Thoracic aorta (tissue), 2 donors: ENCODE results near the gene FBXW5. TPM values are rescaled to one million over a fixed set of nuclear protein-coding genes. Genes with fewer than 3 reads are reported as not detected.

Source experiments
- ATAC-seq: fragments of 150-250 bp; one replicate; pipeline ENCODE4 v1.8.0; 2017; ENCODE audit warnings: low read depth; ENCODE audit not compliant: insufficient number of reproducible peaks, low FRiP score
- DNase-seq: peaks from one replicate; pipeline ENCODE4 v3.0.0-alpha.2; 2020; ENCODE audit warnings: low spot score
- H3K27ac ChIP-seq, 2 donors: fragments of 200-600 bp; sonication (generic); 1 replicate in 1 of 2; 2 replicates in 1 of 2; pipeline ENCODE4 v1.5.1; 2016; ENCODE audit warnings: mild to moderate bottlenecking in 2 of 2, moderate library complexity in 2 of 2
- H3K27me3 ChIP-seq: fragments of 200-600 bp; sonication (generic); replicated peaks from 2 replicates; pipeline ENCODE4 v1.6.0; 2016; ENCODE audit warnings: mild to moderate bottlenecking; ENCODE audit not compliant: insufficient read depth
- H3K36me3 ChIP-seq: fragments of 200-600 bp; sonication (generic); one replicate; pipeline ENCODE4 v1.5.1; 2016
- H3K4me1 ChIP-seq, 2 donors: fragments of 200-600 bp; sonication (generic); 1 replicate in 1 of 2; 2 replicates in 1 of 2; pipeline versions ENCODE4 v1.5.1 to v1.6.0; 2016; ENCODE audit warnings: low read depth in 2 of 2, mild to moderate bottlenecking in 1 of 2; ENCODE audit not compliant: control insufficient read depth in 1 of 2
- H3K4me3 ChIP-seq: fragments of 200-600 bp; sonication (generic); 2 replicates; pipeline ENCODE4 v1.5.1; 2016; ENCODE audit warnings: mild to moderate bottlenecking
- H3K9me3 ChIP-seq: fragments of 200-600 bp; sonication (generic); 2 replicates; pipeline ENCODE4 v1.5.1; 2016
- CTCF ChIP-seq: fragments of 200-600 bp; sonication (generic); IDR thresholded peaks from one replicate; pipeline ENCODE4 v1.5.1; 2019; ENCODE audit warnings: antibody characterized with exemption
- total RNA-seq, 2 donors: library from RNA; depleted of rRNA; stranded (reverse); fragments of >200 nt; gene quantifications; one replicate each; pipeline versions ENCODE4 v1.1.0 to v1.2.3, GENCODE V29; 2016

The FBXW5 gene
- total RNA-seq, 2 donors from 2014 or later = 176 to 383 TPM

DNA sequence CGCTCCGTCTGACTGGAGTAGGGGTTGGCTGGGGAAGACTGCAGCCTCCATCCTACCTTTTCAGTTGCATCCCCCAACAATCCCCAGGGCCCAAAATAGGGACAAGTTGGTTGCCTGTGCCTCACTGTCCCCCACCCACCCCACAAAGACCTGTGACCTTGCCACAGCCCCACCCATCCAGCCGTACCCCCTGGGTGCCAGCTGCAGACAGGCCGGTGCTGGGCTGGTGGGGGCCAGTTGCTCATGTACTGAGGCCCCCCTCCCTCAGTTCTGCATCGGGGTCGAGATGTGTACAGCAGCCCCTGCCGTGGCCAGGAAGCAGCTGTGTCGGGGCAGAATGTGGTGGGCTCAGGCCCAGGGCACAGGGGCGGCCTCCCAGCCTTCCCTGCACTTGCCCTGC lies 38.6 kb upstream of the FBXW5 start:
- Histone ChIP-seq H3K27ac (no peak overlapping the region), H3K9me3 (no peaks in the 10 kb centered on the region), H3K4me1 (peaks cover 0 to 8% of the 10 kb centered on the region in 2 donors), H3K4me3 (no peak overlapping the region), H3K27me3 (peaks cover 8% of the 10 kb centered on the region), H3K36me3 (no peaks in the 10 kb centered on the region)
- TF ChIP-seq CTCF = no peak
- ATAC-seq (no peak), DNase-seq (no peak)

DNA sequence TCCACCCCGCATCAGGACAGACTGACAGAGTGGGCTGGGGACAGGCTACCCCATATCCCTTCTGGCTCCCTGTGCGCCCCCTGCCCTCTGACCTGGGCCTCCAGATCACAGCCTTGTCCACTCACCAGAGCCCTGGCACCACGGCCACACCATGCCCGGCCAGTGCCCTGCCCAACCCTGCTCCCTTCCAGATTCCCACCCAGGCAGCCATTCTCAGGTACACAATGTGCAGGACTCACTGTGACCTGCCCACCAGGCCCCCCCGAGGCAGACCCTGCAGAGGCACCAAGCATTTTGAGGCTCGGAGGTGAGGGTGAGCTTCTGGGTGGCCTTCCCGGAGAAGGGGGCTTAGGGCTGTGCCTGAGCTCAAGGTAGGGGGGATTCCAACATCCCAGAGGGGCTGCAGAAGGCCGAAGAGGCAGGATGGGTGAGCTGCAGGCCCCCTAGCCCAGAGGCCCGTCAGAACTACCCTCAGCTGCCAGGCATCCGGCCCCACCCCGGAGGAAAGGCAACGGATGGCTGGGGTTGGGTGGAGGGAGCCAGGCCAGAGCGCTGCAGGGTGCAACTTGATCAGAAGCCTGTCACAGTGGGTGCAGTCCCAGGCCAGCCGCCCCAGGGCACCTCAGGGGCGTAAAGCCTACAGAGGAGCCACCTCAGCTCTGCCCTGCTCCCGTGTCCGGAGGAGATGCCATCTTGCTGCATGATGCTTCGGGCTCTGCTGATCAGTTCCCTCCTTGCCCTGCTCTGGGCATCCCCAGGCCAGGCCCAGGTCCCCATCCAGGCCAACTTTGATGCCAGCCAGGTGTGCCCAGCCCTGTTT lies 37.9 kb upstream of the FBXW5 start, which contains the start of gene LCNL1:
Gene LCNL1 (plus strand): TSS at position 762 of the 820 bp plus-strand sequence. CDS start 594 bp downstream, outside the sequence.
- no peak for TF ChIP-seq CTCF
- peaks cover 8% of the 10 kb centered on the region for H3K27me3 ChIP-seq
- peaks cover 0 to 15% of the 10 kb centered on the region in 2 donors for H3K4me1 ChIP-seq

DNA sequence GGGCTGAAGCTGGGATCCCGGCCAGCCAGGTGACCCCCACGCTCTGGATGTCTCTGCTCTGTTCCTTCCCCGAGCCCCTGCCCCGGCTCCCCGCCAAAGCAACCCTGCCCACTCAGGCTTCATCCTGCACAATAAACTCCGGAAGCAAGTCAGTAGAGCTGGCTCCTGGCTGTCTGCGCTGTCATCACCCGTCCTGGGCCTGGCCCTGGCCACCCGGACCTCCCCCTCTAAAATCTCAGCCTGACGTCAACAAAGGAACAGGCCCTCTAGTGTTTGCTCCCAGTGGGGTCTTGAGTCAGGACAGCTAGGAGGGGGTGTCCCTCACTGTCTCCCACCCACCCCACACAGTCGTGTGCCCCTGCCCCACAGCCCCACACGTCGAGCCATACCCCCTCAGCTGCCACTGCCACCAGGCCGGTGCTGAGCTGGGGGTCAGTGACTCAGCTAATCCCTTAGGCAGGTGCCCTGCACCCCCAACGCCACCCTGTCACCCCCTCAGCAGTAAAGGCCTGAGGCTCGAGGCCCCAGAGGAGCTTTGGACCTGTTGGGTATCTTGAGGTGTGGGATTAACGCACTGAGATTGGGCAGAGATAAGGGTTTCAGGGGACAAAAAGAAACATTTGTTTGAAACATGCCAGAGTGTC lies 37.2 kb upstream of the FBXW5 start:
- ATAC-seq (no peak), DNase-seq (no peak)
- Histone ChIP-seq H3K27ac (no peak overlapping the region), H3K27me3 (peaks cover 8% of the 10 kb centered on the region), H3K4me1 (peaks cover 0 to 17% of the 10 kb centered on the region in 2 donors), H3K4me3 (no peak overlapping the region), H3K9me3 (no peaks in the 10 kb centered on the region), H3K36me3 (no peaks in the 10 kb centered on the region)
- no peak for TF ChIP-seq CTCF

More for the DNA sequence above, 37.9 kb upstream of the FBXW5 start, which contains the start of gene LCNL1:
- no peak within 1 kb of the TSS for H3K27ac ChIP-seq
- no peaks in the 10 kb centered on the region for H3K36me3 ChIP-seq
- no peak for ATAC-seq
- H3K9me3 ChIP-seq = no peaks in the 10 kb centered on the region
- DNase-seq = no peak
- H3K4me3 ChIP-seq = no peak within 1 kb of the TSS

DNA sequence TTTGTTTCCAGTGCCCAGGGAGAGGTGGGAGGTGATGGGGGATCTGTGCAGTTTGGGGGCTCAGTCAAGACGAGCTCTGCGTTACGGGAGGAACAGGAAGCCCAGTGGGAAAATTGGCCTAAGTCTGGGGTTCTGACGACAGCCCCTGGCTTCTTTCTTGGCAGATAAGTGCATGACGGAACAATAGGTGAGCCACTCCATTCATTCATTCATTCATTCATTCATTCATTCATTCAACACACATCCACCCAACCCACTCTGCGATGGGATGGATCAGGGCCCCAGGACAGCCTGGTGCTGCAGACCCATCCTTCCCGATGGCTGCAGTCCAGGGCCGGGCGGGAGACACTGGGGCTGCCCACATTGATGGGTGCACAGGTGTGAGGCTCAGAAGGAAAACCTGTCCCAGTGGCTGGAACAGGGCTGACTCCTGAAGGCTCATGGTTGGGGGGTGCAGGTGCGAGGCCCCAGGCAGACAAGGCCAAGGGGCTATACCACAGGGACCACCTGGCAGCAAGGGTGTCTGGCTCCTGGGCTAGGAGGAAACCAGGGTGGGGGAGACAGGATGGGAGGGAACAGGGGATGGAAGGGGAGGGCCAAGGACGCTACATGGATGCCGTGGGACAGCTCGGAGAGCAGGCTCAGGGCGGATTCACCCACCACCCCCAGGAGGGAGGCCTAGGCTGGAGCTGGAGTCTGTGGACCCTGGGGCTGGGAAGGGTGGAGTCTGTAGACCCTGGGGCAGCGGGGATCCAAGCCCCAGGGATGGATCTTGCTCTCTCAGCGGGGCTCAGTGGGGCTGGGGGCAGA lies 36.3 kb upstream of the FBXW5 start:
- H3K4me3 ChIP-seq = no peak overlapping the region
- DNase-seq = no peak
- TF ChIP-seq CTCF = no peak
- H3K4me1 ChIP-seq = peaks cover 0 to 17% of the 10 kb centered on the region in 2 donors
- H3K36me3 ChIP-seq = no peaks in the 10 kb centered on the region
- no peak for ATAC-seq
- H3K27ac ChIP-seq = no peak overlapping the region
- H3K27me3 ChIP-seq = peaks cover 8% of the 10 kb centered on the region
- H3K9me3 ChIP-seq = no peaks in the 10 kb centered on the region
